ENCODE results near the gene EDRF1.

EDRF1 gene

GRCh38 chr10:125734148-125734547, 14.6 kb downstream of the EDRF1 start:
- TF ChIP-seq, protein P1, sequence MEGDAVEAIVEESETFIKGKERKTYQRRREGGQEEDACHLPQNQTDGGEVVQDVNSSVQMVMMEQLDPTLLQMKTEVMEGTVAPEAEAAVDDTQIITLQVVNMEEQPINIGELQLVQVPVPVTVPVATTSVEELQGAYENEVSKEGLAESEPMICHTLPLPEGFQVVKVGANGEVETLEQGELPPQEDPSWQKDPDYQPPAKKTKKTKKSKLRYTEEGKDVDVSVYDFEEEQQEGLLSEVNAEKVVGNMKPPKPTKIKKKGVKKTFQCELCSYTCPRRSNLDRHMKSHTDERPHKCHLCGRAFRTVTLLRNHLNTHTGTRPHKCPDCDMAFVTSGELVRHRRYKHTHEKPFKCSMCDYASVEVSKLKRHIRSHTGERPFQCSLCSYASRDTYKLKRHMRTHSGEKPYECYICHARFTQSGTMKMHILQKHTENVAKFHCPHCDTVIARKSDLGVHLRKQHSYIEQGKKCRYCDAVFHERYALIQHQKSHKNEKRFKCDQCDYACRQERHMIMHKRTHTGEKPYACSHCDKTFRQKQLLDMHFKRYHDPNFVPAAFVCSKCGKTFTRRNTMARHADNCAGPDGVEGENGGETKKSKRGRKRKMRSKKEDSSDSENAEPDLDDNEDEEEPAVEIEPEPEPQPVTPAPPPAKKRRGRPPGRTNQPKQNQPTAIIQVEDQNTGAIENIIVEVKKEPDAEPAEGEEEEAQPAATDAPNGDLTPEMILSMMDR (IDR thresholded peaks at IDR 0.05): no peak
- H3K27me3 ChIP-seq (ENCODE audit: control insufficient read depth, insufficient read depth, low read length): no peaks in the 10 kb centered on the region
- no peak overlapping the region for H3K4me3 ChIP-seq (ENCODE audit: low read depth, low read length)
- H3K4me1 ChIP-seq: no peaks in the 10 kb centered on the region
- H3K9me3 ChIP-seq (ENCODE audit: control insufficient read depth, low read length): no peaks in the 10 kb centered on the region
- H3K27ac ChIP-seq: no peak overlapping the region
- no peaks in the 10 kb centered on the region for H3K79me2 ChIP-seq
- no peak overlapping the region for H3K9ac ChIP-seq
- no peaks in the 10 kb centered on the region for H3K36me3 ChIP-seq (ENCODE audit: control insufficient read depth, insufficient read depth, low read length)
- no peak overlapping the region for H2AFZ ChIP-seq
- no peak overlapping the region for H3K4me2 ChIP-seq (ENCODE audit: low read length)

DNA sequence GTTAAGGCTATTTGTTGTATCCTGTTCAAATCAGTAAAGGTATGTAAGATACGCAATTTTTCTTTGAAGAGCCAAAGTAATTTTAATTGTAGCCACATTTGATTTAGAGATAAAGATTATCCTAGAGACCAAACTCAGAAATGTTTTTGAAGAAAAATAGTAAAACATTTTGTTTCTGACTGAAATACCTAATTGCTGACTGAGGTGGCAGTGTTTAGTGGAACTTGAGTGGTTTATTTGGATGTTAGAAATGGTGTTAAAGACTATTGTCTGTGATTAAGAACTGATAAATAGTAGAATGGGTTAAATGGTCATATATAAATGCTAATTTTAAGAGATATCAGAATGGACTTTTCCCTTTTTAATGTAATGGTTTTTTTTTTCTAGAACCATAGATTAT, 15.3 kb downstream of the EDRF1 start:
- Histone ChIP-seq H3K4me1 (no peaks in the 10 kb centered on the region), H3K4me2 (ENCODE audit: low read length) (no peak overlapping the region), H3K36me3 (ENCODE audit: control insufficient read depth, insufficient read depth, low read length) (no peaks in the 10 kb centered on the region), H3K79me2 (no peaks in the 10 kb centered on the region), H3K27ac (no peak overlapping the region), H3K9me3 (ENCODE audit: control insufficient read depth, low read length) (no peaks in the 10 kb centered on the region), H3K9ac (no peak overlapping the region), H2AFZ (no peak overlapping the region), H3K4me3 (ENCODE audit: low read depth, low read length) (no peak overlapping the region), H3K27me3 (ENCODE audit: control insufficient read depth, insufficient read depth, low read length) (no peaks in the 10 kb centered on the region)
- TF ChIP-seq, protein P1 (IDR thresholded peaks at IDR 0.05): no peak

DNA sequence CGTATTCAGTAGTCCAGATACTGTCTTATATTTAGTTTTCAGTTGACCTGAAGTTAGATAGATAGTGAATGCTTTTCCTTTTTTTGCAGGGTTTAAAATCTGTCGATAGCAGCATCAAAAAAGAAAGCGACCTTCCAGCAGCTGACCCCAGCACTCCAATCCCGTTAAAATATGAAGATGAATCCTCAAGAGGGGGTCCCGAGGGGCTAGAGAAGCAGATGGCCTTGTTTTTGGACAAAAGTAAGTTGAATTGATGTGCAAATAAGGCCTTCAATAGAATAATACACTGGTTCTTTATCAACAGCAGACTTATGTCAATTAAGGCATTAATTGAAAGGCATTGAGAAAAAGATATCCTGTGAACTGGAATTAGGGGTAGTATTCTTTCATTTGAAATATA, 18.7 kb downstream of the EDRF1 start:
- no peak overlapping the region for H3K4me2 ChIP-seq (ENCODE audit: low read length)
- H3K36me3 ChIP-seq (ENCODE audit: control insufficient read depth, insufficient read depth, low read length): no peaks in the 10 kb centered on the region
- TF ChIP-seq, protein P1 (IDR thresholded peaks at IDR 0.05): no peak
- no peaks in the 10 kb centered on the region for H3K27me3 ChIP-seq (ENCODE audit: control insufficient read depth, insufficient read depth, low read length)
- no peak overlapping the region for H3K27ac ChIP-seq
- H3K9me3 ChIP-seq (ENCODE audit: control insufficient read depth, low read length): no peaks in the 10 kb centered on the region
- no peaks in the 10 kb centered on the region for H3K79me2 ChIP-seq
- no peak overlapping the region for H3K4me3 ChIP-seq (ENCODE audit: low read depth, low read length)
- no peak overlapping the region for H3K9ac ChIP-seq
- H2AFZ ChIP-seq: no peak overlapping the region
- H3K4me1 ChIP-seq: no peaks in the 10 kb centered on the region

- TF ChIP-seq, protein P1 (IDR thresholded peaks at IDR 0.05): no peak
- H3K36me3 ChIP-seq (ENCODE audit: control insufficient read depth, insufficient read depth, low read length): no peaks in the 10 kb centered on the region
- no peak overlapping the region for H2AFZ ChIP-seq
- no peak overlapping the region for H3K27ac ChIP-seq
- H3K4me1 ChIP-seq: no peaks in the 10 kb centered on the region
- H3K4me3 ChIP-seq (ENCODE audit: low read depth, low read length): no peak overlapping the region
- no peaks in the 10 kb centered on the region for H3K79me2 ChIP-seq
- H3K9ac ChIP-seq: no peak overlapping the region
- H3K27me3 ChIP-seq (ENCODE audit: control insufficient read depth, insufficient read depth, low read length): no peaks in the 10 kb centered on the region
- H3K9me3 ChIP-seq (ENCODE audit: control insufficient read depth, low read length): no peaks in the 10 kb centered on the region
- H3K4me2 ChIP-seq (ENCODE audit: low read length): no peak overlapping the region
Observed at GRCh38 chr10:125739994-125740679, 20.6 kb downstream of the EDRF1 start.

- Histone ChIP-seq H2AFZ (no peak overlapping the region), H3K27me3 (ENCODE audit: control insufficient read depth, insufficient read depth, low read length) (no peaks in the 10 kb centered on the region), H3K36me3 (ENCODE audit: control insufficient read depth, insufficient read depth, low read length) (no peaks in the 10 kb centered on the region), H3K4me1 (no peaks in the 10 kb centered on the region), H3K9me3 (ENCODE audit: control insufficient read depth, low read length) (no peaks in the 10 kb centered on the region), H3K79me2 (no peaks in the 10 kb centered on the region), H3K9ac (no peak overlapping the region), H3K27ac (no peak overlapping the region), H3K4me3 (ENCODE audit: low read depth, low read length) (no peak overlapping the region), H3K4me2 (ENCODE audit: low read length) (no peak overlapping the region)
- TF ChIP-seq, protein P1 (IDR thresholded peaks at IDR 0.05): no peak
Observed at GRCh38 chr10:125742465-125742864, 23.0 kb downstream of the EDRF1 start.
